Neural crest cell (in vitro differentiated cells): ENCODE data around the gene KIAA0319L. TPM values are rescaled to one million over a fixed set of nuclear protein-coding genes. Genes with fewer than 3 reads are reported as not detected.

ENCODE experiments used
- DNase-seq: peaks from one replicate; pipeline ENCODE4 v3.0.0; 2021; ENCODE audit warnings: low read depth, mixed read lengths, low spot score
- H3K27ac Mint-ChIP-seq: one replicate; pipeline ENCODE4 v1.8.0; 2021; ENCODE audit warnings: mild to moderate bottlenecking, mixed read lengths; ENCODE audit not compliant: unreplicated experiment
- H3K27me3 Mint-ChIP-seq: 2 replicates; pipeline ENCODE4 v1.8.0; 2021; ENCODE audit warnings: low read depth, mild to moderate bottlenecking, mixed read lengths
- H3K36me3 Mint-ChIP-seq: 2 replicates; pipeline ENCODE4 v1.8.0; 2021; ENCODE audit warnings: low read depth, mild to moderate bottlenecking, mixed read lengths
- H3K4me1 Mint-ChIP-seq: 2 replicates; pipeline ENCODE4 v1.8.0; 2021; ENCODE audit warnings: mixed read lengths
- H3K4me3 Mint-ChIP-seq: one replicate; pipeline ENCODE4 v1.8.0; 2021; ENCODE audit warnings: mild to moderate bottlenecking, mixed read lengths
- H3K9me3 Mint-ChIP-seq: 2 replicates; pipeline ENCODE4 v1.8.0; 2021; ENCODE audit warnings: mixed read lengths
- CTCF ChIP-seq: fragments of 200-600 bp; sonication (generic); conservative IDR thresholded peaks from 2 replicates; pipeline ENCODE4 v1.5.0; 2021; ENCODE audit warnings: antibody characterized with exemption, mild to moderate bottlenecking
- total RNA-seq: library from RNA; stranded (reverse); gene quantifications from 2 replicates; pipeline ENCODE4 v1.2.1, GENCODE V29; 2021

The KIAA0319L gene
- total RNA-seq, 1 donor from 2014 or later = 54.2 TPM

- DNase-seq = no peak
- Mint-ChIP-seq H3K9me3 (no peaks in the 10 kb centered on the region), H3K4me3 (no peak overlapping the region), H3K27ac (peak overlapping the region; percentile 87), H3K27me3 (no peaks in the 10 kb centered on the region), H3K36me3 (peaks cover 14% of the 10 kb centered on the region), H3K4me1 (no peaks in the 10 kb centered on the region)
- TF ChIP-seq CTCF = no peak
Observed at GRCh38 chr1:35386290-35386689, 170.9 kb downstream of the KIAA0319L start.

Other genes starting within 250 kb of the KIAA0319L start
- 32.6 and 33.7 TPM in 2 replicates for gene NCDN, start 396 bp upstream of the KIAA0319L start, total RNA-seq
- gene TFAP2E, start 15.9 kb upstream of the KIAA0319L start, total RNA-seq = 0.43 and 0.61 TPM in 2 replicates
- 104 and 105 TPM in 2 replicates for gene PSMB2, start 84.1 kb upstream of the KIAA0319L start, total RNA-seq
- 18.0 and 19.0 TPM in 2 replicates for gene C1orf216, start 161.5 kb upstream of the KIAA0319L start, total RNA-seq
- gene CLSPN, start 212.6 kb upstream of the KIAA0319L start, total RNA-seq = 69.4 and 73.8 TPM in 2 replicates